DMS153 treated with DMSO at 0.1 percent for 48 hours (cell line): ENCODE results near the gene HDAC4.

Experiments
- DNase-seq: peaks from one replicate; lab custom pipeline; 2025; ENCODE audit not compliant: unreplicated experiment; lab: John Stamatoyannopoulos, UW

Gene HDAC4

DNA sequence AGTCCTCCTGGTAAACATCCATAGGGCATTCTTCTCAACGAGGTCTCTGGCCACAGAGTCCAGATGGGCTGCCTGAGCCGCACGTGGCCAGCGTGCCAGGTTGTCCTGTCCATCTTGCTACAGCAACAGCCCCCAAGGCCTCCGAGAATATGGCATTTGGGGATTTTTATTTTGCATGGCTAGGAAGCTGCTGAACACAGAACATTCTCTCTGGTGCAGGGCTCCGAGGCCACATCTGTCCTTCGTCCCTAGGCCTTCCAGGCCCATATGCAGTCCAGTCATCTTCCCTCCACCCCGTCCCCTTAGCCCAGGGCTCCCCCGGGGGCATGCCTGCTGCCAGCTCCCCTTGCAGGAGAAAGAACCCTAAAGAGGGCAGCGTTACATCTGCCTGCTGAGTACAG lies 2.3 kb downstream of the HDAC4 start:
- no peak for DNase-seq

DNA sequence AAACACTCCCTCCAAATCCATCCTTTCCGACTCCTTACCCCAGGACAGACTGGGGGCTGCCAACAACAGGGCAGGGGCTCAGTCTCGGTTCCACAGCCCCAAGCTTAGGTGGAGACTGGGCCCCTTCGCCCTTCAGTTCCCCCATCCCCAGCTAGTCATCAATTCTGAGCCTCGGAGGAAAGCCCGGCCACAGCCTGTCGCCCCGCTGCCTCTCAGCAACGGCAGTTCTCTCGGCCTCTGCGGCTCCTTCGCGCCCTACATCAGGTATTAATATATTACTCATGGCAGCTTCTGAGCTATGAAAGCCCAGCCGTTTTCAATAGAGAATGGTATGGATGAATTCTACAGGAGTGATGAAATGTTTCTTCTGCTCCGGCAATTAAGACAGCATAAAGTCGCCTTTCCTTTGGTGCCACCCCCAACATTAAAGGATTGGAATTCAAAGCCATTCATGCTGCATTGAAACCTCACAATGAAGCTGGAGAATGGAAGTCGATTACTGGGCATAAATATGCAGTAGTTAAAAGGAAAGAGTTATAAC lies 2.8 kb downstream of the HDAC4 start:
- DNase-seq, result no peak

DNA sequence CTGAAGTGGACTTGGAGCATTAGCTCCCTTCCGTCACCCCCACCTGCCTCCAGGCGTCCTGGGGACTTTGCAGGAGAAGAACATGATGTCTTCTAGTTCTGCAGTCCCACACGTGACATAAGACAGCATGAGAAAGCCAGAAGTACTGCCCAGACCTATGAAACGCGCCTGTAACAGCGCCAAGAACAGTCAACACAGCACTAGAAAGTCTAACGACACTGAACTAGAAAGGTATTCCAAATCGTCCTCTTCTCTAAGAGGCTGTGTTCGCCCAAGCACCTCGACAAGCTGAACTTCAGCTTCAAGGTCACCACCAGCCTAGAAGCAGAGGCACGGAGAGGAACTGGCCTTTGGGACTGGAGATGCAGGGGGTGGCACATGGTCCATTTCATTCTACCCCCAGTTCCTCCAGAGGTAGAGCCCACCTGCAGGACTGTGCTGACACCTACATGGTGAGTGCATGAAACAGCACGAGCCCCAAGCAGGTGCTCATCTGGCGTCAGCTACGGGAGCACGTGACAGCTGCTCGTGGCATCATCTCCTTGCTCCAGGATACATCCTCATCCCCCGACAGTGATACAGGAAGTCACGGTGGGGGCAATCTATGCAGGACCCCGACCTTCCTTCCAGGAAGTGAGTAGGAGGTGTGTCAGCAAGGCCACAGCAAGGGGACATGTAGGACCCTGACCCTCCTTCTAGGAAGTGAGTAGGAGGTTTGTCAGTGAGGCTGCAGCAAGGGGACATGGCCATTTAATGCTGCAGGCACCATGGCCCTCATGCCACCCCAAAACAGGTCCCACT lies 3.7 kb downstream of the HDAC4 start:
- no peak for DNase-seq

DNA sequence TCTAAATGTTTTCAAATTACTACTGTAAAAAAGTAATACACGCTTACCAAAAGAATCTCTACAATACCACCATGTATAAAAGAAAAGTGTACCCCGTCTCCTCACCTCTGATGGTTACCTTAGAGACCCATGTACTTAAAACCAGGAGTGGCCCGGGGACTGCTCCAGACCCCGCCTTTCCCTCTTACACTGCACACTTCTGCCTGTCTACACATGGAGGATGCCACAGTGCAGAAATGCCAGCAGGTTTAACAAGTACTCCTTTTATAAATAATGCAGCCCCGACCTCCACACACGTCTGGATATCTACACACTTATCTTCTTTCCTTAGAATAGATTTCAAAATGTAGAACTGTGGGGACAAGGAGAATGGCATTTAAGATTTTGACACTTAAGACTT lies 5.3 kb downstream of the HDAC4 start:
- DNase-seq, result no peak

DNA sequence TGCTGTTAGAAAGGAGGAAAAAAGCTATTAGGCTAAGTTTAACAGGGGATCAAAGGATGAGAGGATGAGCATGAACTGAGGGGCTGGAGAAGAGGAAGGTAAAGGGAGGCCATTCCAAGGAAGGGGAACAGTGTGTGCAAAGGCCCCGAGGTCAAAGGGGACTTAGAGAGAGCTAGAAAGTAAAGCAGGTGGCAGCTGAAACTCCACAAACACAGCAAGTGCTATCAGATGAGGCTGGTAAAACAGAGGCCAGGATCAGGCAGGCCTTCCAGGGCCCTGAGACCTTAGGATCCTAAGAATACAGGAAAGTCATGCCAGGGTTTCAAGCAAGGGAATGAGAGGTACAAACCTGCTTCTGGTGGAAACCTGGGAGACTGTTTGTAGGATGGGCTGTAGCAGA lies 5.8 kb downstream of the HDAC4 start:
- no peak for DNase-seq

DNA sequence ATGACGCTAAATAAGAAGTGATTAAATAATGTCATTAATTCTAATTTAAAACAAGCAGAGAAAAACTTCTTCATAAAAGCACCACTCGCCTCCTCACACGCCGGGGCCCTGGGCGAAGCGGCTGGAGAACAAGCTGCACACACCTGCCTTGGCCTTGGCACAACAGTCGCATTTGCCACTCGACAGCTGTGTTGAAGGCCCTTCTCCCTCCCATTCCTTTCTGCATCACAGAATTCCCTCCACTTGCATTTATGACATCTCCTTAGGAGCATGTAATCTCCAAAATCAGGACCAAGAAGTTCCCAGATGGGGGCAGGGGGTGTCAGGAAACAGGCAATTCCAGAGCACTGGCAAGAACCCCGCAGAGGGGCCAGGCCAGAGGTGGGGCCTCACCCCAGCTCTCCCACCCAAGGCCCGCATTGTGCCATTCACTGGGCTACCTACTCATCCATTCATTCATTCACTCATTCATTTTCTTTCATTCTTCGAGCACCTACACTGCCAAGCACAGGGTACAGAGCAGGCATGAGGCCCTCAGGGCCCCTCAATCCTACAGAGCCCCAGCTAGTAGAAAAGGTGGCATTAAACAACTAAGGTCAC lies 6.4 kb downstream of the HDAC4 start:
- no peak for DNase-seq

DNA sequence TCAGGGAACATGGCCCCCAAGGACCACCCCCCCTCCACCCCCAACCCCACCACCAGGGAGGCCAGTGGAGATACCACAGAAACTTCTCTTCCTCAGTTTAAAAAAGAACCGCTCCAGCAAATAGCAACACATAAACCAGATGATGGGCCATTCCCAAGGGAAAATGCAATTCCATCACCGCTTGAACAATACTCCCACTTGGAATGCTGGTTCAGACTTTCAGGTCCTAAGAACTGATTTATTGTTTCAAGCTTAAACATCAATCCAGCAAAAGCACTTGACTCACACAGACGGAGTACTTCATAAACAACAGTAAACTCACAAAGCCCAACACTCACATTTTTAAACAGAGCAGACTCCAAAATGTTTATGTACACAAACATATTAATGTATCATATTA lies 6.9 kb downstream of the HDAC4 start:
- DNase-seq, result no peak

DNA sequence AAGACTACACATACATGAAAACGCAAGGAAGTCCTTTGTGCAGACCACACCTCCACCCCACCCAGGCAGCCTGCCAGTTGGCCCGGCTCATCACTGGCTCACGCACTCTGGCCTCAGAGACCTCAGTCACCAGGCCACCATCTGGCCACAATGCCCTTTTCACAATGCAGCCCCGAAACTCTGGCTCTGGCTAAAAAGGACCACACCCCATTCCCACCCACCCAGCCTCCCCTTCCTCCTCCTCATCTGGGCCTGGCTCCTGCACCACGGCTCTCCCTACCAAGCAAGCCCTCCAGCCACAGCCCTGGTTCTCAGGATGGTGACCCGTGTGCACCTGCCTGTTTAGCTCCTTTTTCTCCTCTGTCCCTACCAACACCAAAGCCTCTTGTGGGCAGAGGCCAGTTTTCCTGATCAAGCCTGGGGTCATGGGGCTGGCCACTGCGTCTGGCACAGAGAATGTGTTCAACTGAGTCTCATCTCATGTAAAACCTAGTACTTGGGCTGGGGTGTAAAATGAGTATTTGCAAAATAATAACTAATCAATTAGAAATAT lies 7.4 kb downstream of the HDAC4 start:
- no peak for DNase-seq

DNA sequence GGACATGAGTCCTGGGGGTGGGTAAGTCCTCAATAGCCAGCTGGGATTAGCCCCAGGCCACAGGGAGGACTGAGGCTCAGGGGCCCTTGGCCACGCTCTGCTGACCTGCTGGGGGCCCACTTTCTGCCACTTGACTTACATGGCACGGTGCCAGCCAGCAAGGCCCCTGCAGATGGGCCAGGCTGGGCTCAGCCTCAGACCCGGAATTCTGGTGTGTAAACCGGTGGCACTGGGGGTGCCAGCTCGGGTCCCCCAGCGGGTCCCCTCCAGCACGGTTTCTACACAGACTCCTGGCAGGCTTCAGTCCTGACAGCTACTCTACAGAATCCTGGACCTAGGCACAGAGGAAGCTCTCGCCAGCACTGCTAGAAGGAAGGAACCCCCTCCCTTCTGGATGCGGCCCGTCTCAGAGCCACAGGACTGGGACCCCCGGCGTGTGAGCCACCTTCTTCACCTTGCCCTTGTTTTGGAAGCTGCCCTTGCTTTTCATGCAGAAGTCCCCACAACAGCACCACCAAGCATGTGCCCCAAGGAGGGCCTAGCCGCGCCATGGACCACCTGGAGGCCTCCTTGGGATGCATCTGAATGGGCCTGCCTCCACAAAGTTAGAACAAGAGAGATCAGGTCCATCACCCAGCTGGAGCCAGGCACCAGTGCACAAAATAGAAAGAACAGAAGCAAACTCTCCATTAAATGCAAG lies 8.0 kb downstream of the HDAC4 start:
- no peak for DNase-seq

DNA sequence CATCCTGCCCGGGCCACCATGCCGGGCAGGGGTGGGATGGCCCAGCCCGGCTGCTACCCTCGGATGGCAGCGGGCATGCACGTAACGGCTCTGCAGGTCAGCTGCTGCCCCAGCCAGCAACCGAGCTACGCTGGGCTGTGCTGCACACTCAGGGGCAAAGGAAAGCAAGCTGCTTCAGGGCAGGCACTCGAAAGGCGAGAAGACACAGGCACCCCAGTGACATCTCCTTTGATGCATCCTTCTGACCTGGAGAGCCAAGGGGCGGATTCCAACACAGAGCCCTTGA lies 8.8 kb downstream of the HDAC4 start:
- no peak for DNase-seq

DNA sequence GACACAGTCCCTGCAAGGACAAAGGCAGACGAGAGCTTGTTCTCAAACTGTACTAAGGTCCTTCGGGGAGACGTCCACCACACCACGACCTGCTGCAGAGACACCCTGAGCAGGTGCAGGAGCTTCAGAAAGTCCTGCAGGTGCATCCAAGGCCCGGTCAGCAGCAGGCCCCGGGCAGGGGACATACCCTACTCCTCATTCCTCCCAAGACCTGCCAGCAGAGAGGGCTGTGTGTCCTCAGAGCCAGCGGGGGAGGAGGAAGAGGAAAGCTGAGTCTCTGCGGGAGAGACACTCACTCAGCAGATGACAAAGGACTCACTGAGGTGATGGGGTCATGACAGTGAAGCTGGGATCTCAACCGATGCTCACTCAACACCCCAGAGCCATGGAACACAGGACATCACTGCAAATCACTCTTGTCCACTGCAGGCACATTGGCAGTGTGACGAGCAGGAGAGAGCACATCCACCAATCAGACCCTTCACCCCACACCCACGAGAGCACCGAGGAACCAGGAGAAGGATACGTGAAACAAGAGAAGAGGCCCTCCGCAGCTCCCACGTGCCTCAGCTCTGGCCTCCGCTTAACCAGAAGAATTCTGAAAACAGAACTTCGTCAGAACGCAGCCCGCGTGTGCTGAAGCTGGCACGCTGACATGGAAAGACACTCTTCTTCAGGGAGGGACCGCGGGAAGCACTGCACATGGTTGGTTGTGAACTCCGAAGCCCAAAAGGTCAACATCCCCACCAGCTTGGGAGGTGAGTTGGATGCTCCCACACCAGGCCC lies 9.3 kb downstream of the HDAC4 start:
- DNase-seq, result no peak

DNA sequence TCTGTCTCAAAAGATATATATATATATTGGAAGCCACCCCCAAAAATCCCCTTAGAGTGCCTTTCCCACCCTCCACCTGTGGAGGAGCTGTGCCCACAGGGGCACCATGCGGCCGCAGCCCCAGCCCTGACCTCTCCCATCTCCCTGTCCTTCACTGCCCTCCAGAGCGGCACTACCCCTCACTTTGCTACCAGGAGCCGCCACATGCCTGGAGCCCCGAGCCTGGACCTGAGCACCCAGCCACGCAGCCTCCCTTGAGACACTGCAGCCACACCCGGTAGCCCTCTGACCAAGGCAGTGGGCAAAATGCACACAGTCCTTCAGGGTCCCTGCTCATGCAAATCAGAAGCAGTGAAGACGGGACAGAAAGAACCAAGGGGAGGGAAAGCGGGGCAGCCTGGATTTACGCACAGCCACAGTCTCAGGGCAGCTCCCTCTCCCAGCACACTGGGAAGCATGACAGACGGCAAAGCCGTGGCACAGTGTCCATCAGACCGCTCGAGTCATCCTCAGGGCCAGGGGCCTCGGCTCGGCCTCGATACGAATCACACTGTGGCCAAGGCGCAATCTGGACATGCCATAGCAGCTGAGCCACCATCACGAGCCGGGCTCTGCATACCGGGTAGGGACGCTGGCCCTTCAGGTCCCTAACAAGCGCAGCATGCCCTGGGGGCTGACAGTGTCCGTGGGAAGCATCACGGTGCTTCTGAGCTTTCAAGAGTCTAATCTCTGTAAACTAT lies 10.1 kb downstream of the HDAC4 start:
- DNase-seq, result no peak

DNA sequence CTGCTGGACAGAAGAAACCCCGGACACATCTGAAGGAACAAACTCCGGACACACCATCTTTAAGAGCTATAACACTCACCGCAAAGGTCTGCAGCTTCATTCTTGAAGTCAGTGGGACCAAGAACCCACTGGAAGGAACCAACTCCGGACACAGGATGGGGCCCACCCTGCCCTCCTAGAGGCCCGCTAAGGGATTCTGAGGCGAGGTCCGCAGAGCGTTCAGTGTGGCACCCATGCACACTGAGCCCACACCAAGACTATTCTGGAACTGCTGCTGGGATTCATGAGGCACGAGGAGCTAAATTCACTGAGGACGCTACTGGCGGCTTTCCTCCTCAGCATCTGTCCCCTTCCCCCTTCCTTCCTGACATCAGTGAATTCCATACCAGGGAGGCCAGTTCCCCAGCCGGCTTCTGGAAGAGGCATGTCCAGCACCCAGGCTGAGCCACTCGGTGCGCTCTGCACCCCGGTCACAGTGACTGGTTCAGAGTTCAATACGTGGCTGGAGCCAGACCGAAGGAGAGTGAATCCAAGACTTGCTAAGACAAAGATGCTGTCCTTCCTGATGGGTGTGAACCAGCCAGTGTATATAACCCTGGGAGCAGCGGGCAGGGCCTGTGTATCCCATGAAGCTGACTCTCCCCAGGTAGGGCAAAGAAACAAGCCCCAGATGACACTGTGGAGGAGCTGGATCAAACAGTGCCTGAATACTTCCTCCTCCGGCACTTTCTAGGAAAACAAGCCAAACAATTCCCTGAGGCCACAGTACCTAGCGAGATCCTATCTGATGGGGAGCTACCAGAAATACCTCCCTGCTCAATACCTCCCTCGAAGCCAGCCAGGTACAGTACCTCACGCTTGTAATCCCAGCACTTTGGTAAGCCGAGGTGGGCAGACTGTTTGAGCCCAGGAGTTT lies 11.1 kb downstream of the HDAC4 start:
- DNase-seq, result no peak

DNA sequence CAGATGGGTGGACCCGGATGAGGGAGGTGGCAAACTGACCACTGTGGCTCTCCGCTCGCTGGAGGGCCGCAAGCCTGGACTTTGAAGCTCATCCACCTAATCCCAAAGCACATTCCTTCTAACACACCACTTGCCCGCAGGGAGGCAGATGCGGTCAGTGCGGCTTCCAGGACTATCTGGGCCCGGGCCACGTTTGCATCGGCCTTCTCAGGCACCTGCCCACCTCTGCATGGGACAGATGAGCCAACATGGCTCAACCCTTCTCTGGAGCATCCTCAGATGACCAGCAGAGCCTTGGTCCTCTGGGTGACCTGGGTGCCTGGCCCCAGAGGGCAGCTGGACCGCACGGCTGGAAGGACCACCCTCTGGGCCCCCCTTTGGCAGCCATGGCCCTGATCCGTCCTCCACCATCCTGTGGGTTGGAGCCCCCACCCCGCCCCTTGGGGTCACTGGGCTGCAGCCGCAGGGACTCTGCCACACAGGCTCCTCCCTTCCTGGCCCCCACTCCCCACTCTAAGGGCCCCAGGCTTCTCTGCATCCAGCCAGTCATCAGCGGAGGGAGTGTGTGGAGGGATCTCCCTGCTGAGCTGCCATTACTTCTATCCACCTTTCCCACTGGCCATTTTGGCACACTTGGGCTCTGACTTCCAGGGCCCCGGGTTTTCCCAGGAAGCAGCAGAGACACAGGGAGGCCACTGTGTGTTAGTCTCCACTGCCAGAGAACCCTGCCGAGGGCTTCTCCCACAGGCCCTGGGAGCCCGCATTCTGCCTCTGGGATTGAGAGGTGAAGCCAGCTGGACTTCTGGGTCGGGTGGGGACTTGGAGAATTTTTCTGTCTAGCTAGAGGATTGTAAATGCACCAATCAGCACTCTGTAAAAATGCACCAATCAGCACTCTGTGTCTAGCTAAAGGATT lies 12.3 kb downstream of the HDAC4 start:
- no peak for DNase-seq

DNA sequence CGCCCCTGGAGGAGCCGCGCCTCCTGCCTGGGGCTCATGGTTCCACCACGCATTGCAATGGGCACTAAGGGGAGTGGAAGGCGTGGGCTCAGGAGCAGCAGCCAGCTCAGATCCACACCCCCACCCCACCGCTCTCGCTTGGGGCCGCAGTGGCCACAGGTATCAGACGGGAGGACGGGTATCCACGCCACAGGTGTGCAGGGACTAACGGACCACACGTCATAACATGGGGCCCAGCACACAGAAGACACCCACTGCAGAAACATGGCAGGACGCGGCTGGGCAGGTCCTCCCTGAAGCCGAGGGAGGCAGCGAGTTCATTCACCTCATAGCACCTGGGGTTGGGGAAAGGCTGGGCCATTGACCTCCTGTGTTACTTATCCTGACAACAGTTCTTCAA lies 13.0 kb downstream of the HDAC4 start:
- DNase-seq, result no peak

DNA sequence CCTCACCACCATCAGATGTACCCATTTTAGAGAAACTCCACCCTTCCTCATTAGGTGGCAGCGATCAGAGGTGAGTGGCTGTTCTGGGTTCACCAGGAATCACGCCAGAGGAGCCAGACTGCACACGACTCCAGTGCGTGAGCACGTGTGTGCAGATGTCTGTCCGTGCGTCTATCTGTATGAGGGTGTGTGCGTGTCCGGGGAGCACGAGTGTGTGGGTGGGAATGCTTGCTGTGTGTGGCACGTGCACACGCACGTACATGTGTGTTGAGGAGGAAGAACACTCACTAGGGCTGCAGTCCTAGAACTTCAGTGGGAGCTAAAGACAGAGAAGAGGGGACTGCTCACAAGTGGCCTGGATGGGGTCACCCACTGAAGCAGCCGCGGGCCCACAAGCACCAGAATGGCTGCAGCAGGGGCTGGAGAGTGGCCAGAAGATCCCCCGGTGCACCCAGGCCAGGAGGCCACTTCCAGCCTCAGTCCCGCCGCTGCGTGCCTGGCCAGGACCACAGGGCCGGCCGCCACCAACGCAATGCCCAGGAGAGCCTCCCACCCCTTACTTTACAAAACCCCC lies 13.9 kb downstream of the HDAC4 start:
- no peak for DNase-seq

DNA sequence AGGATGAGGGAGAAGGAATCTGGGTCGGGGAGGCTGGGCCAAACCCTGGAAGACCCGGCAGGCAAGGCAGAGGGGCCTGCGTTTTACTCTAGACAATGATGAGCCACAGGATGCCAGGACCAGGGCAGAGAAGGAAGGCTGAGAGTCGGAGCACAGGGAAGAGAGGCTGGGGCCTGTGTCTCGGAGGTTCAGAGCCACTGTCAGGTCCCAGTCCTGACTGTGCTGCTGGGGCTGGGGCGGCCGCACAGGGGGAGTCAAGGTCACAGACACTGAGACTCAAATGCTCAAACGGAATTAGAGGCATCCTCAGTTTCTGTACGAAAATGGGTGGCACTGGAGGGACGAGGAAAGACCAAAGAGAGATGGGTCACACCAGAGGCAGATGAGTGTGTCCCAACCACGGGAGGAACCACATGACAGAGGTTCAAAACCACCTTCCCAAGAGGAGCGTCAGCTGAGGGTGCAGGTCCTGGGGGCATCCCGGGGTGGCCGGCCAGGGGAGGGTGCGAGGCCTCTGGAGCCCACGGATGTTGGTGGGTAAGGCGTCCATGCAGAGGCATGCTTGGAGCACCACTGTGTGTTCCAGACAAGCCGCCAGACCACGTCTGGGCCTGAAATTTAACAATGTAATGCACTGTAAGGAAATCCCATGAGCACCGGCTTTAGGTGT lies 14.7 kb downstream of the HDAC4 start:
- no peak for DNase-seq
